ENCODE measurements around the gene DBNL.

DNA sequence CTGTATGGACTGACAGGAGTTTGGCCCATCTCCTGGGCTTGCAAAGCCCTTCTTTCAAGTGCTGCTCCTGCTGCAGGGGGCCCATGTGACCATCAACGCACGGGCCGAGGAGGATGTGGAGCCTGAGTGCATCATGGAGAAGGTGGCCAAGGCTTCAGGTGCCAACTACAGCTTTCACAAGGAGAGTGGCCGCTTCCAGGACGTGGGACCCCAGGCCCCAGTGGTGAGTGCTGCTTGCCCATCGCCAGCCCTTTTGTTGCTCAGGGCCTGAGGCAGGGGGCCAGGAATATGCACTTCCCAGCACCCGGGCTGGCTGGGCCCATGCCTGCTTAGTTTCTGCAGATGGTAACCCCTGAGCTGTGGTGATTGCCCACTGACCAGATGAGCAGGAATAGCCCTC lies 12.2 kb downstream of the DBNL start:
- no peak for TF ChIP-seq SP1 (IDR thresholded peaks at IDR 0.05)
- no peak for TF ChIP-seq NFRKB (IDR thresholded peaks at IDR 0.05)
- TF ChIP-seq LEF1 (IDR thresholded peaks at IDR 0.05; ENCODE audit: borderline replicate concordance): no peak

All from HEK293T (cell line).